GM21528 (cell line): ENCODE measurements around the gene MTFR1L.
"Not testable (repeated sequence)": the region's sequence is repeated elsewhere in the genome, so short reads cannot be mapped to it uniquely, and the experiment has no call there.

Experiments
- ATAC-seq: cut with Tn5 transposase; IDR thresholded peaks from one replicate; pipeline ENCODE4 v1.9.1; 2021; ENCODE audit warnings: mild to moderate bottlenecking, moderate library complexity; ENCODE audit not compliant: unreplicated experiment, low FRiP score

Gene MTFR1L

DNA sequence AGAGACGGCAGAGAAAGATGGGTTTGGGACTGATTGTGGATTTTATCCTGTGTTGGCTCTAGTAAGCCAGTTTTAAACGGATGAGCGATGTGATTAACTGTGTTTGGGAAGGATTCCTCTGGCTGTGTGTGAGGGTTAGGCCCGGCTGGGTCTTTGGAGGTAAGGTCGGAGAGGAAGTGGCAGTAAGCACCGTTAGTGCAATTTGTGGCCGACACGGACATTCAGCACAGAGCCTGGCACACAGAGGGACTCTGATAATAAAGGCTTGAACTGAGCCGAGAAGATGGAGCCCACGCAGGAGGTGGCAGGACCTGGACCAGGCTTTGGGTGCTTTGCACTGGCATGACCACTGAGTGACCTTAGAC lies 1.3 kb downstream of the MTFR1L start:
- ATAC-seq, result no peak

DNA sequence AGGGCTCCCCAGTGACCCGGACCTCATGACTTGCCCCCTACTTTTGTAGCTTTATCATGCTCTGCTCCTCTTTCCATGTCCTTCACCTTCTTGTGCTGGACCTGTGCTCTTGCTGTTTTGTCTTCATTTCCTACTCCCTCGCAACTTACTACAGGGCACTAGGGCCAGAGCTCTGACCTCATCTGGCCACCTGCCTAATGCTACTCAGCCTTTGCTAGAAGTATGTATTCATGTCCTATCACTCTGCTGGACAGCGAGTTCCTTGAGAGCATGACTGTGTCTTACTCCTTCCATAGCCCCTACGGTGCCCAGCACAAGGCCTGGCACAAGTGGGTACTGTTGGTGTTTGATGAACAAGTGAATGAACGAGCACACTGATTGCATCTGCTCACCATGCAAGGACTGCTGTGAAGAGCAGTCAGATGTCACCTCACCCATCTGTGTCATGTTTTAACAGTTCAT lies 1.9 kb downstream of the MTFR1L start:
- no peak for ATAC-seq

DNA sequence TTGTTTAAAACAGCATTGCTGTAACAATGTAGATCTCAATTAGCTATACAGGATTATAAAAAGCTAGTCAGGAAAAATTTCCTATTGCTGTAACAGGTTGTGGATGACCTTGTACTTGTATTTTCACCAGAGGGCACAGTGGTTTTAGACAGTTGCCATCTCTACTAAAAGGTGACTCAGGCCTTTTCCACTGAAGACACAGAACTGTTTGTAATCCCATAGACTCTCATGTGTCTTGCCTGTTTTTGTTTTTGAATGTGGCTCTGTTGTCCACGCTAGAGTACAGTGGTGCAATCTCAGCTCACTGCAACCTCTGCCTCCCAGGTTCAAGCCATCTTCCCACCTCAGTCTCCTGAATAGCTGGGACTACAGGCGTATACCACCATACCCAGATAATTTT lies 5.9 kb downstream of the MTFR1L start:
- no peak for ATAC-seq

DNA sequence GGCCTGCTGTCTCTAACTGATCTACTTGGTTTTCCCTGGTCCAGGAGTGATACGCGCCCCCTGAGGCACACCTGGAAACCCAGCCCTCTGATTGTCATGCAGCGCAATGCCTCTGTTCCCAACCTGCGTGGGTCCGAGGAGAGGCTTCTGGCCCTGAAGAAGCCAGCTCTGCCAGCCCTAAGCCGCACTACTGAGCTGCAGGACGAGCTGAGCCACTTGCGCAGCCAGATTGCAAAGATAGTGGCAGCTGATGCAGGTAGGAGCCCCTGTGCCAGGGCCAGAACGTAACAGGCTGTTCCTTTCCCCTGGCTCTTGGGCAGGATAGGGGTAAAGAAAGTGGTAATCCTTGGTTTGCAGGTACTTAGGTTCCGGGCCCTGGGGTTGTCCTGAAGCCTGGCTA lies 6.8 kb downstream of the MTFR1L start:
- ATAC-seq, result no peak

DNA sequence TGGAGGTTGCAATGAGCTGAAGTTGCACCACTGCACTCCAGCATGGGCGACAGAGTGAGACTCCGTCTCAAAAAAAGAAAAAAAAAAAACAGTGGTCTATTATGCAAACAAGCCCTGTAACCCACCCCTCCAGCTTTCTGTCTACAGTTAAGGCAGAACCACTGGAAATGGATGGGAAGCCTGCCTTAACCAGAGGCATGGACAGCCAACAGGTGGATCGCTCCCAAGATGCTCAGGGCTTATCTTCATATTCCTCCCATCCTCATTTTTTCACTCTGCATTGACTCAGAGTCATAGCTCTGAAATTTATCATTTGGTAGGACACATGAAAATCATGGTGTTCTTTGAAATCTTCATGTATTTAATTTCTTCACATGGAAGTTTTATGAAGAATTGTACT lies 8.7 kb downstream of the MTFR1L start:
- ATAC-seq, result no peak

DNA sequence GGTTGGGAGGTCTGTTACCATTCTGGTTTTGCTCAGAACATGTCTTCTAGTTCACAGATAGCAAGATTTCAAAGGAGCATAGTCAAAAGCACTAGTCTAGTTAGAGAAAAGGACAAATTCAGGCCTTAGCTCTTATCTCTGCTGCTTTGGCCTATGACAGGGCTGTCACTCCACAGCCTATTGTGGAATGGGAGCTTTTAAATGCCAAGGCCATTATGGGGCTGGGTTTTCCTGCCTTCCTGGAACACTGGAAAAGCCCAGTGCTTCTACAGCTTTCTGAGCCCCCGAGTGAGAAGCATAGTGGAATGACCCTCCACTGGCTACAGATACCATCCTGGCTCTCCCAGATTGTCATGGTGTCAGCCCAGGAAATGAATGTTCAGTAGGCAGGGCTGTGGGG lies 9.3 kb downstream of the MTFR1L start:
- ATAC-seq, result no peak

DNA sequence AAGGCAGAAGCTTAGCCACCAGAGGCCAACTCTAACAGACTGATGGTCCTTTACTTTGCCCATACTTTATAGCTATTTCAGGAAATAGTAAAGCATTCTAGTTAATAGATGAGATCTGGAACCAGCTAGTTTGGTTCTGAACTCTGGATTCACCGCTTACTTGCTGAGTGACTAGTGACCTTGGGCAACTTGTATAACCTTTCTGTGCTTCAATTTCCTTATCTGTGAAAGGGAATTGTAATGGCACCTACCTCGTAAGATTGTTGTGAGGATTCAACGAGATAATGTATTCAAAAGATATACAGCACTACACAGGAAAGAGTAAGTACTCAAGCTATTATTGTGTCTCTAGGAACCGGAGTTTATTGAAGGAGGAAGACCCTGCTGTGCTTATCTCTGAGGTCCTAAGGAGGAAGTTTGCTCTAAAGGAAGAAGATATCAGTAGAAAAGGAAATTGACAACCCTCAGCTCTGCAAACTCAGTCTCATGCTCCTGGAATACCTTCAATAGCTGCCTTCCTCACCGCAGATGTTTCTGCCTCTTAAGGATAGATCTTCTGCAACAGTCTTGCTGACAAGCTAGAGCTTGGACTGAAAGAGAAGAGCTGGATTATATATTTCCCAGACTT lies 11.9 kb downstream of the MTFR1L start:
- ATAC-seq, result no peak

DNA sequence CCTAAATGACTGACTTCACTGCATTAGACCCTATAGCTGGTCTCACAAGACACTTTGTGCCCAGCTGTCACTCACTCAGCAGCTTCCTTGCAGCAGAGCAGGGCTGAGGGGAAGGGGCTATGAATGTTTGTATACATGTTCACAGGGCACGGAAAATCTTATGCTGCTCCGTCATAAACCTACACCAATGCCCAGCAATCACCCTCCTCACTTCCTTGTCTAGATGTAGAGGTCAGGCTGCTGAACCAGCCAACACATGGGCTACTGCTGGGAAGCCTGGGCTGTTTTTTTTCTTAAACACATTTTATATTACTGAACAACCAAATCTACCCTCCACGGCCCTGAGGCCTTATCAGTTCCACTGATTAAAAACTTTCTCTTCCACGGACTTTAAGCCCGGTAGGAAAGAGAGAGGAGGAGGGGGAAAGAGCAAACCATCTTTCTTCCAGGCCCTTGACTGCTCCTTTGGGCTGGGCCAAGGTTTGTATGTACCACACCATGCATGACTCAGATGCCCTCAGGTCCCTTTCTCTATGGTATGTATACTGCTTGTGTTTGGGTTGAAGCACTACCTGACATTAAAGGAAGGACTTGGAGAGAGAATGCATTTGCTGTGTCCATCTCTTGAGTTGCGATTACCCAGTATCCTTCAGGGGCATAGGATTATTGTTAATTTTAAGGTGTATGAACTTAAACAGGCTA lies 12.7 kb downstream of the MTFR1L start:
- no peak for ATAC-seq

DNA sequence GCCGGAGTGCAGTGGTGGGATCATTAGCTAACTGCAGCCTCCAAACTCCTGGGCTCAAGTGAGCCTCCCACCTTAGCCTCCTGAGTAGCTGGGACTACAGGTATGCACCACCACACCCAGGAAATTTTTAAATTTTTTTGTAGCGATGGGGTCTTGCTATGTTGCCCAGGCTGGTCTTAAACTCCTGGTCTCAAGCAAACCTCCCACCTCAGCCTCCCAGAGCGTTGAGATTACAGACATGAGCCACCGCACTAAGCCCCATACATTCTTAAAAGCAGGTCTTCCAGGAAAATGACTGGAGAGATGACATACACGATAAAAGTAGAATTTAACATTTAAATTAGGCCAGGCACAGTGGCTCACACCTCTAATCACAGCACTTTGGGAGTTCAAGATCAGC lies 13.4 kb downstream of the MTFR1L start:
- no peak for ATAC-seq

DNA sequence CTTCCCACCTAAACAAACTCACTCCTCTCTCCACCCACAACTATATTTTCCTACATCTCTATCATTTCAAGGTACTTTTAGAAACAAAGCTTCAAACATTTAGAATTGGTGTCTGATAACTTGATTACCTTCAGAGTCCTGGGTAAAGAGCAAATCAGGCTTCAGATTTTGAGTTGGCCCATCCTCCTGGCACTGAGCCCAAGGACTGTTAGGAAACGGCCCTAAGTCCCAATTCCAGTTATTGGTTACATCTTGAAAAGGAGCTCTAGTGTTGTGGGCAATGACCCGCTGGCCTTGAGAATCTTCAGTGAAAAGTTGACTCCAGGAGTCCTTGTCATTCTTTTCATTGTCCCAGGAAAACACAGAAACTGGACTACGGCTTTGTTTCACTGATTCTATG lies 15.1 kb downstream of the MTFR1L start:
- no peak for ATAC-seq

DNA sequence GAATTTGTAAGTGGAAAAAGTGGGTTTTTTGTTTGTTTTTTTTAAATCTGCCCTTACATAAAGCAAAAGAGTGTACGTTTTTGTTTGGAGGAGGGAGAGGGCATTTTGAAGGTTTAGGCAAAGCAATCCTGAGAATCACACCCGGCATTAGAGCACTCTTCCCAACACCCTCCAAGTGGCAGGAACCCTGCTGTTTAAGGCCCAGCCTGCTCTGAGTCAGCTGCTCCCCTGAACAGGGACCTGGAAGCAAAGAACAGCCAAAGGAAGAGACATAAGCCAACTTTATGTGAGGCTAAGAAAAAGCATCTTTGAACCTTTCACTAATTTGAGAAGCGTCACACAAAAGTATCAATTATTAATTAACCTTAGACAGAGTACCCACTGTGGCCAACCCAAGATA lies 16.9 kb downstream of the MTFR1L start:
- no peak for ATAC-seq

DNA sequence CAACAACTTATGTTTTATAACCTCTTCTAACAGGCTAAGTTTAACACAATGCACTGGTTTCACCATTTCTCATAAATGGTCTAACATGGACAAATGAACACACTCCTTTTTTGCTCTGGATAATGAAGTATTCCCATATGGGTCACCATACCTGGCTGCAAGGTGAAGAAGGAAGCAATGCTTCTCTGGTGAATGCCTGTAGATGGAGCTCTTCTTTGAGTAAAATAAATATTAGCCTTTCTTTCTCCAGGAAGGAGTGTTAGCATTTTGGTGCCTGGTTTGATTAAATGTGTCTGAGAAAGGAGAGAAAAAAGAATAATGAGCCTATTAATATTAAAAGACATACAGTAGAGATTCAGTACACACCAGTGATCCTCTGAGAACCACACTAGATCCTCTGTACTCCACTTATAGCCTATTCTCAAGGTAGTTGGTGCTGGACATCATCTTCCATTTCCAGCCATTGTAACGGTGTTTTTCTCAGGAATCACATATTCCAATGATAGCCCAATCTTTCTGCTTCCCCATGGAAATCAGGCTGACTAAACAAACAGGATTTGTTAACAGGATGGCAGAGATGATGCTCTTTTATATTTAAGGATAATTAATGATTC lies 17.6 kb downstream of the MTFR1L start:
- no peak for ATAC-seq

DNA sequence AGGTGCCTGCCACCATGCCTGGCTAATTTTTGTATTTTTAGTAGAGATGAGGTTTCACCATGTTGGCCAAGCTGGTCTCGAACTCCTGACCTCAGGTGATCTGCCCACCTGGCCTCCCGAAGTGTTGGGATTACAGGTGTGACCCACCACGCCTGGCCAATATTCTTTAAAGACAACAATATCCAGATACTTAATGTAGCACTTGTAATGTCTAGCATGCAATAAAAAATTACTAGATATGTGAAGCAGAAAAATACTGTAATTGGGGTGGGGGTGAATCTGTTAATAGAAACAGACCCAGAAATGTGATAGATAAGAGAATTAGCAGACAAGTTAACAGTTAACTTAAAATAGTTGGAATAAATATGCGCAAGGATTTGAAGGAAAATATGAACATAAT lies 20.1 kb downstream of the MTFR1L start:
- not testable (repeated sequence) for ATAC-seq

DNA sequence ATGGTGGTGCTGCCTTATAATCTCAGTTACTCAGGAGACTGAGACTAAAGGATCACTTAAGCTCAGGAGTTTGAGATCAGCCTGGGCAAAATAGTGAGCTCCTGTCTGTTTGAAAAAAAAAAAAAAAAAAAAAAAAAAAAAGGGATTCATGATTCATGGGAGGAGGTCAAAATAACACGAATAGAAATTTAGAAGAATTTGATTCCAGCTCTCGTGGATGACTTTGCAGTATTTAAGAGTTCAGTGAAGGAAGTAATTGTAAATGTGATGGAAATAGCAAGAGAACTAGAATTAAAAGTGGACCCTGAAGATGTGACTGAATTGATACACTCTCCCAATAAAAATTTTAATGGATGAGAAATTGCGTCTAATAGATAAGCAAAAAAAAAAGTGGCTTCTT lies 23.7 kb downstream of the MTFR1L start:
- no peak for ATAC-seq

DNA sequence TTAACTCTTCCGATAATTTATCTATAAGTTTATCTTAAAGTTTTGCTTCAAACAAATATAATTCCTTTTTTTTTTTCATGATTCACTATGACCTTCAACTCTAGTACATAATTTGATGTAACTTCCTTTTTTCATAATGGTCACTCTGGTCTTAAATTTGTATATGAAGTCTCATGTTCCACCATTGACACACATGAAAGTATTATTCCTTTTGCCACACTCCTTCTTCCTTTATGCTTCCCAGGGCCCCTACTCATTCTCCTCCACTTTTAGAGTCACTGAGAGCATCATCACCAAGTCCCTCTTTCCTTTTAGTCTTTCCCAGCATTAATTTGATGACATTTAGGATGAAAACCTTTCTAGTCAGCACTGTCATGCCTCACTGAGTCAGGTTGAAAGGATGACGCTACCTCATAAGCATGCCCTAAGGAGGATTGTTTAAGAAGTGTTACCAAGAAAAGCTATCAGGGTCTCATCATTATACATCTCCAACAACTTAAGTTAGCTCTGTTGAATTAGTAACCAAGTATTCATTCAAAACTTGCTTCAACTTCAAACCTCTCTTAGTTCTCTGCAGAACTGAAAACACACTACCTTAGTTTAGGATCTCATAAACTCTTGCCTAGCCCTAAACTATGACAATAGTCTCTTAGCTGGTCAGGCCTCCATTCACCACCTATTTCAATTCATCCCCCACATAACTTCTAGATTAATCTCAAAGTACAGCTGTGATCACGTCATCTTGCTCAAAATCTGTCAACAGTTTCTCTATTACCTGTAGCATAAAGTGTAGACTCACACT lies 25.0 kb downstream of the MTFR1L start:
- ATAC-seq, result no peak

DNA sequence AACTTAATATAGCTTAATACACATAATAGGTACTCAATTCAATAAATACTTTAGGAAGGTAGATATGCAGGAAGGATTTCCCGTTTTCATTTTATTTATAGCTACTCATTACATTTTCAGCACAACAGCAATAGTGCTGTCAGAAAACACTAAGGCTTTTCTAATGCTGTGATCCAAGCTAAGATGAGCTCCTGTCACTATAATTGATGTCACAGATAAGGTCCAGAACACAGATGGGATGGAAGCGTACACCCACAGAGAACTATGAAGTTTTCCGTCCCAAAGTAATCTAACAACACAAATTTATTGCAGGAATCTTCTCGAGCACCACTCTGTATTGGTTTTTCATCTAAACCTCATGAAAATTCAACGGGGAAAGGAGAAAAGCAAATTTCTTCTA lies 25.9 kb downstream of the MTFR1L start:
- no peak for ATAC-seq

DNA sequence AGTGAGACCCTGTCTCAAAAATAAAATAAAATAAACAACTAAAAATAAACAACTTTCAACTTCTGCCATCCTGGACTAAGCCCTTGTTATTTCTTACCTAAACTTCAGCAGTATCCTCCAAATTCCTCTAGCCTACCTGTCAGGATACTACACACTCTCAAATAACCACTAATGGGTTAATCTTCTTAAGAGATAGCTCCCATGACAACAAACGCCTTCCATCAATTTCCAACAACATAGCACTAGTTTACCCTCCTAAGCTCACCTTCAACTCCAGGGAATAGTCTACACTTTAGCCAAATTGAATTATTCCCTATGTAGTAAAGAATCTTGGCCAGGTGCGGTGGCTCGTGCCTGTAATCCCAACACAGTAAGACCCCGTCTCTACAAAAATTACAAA lies 28.2 kb downstream of the MTFR1L start:
- ATAC-seq, result no peak

DNA sequence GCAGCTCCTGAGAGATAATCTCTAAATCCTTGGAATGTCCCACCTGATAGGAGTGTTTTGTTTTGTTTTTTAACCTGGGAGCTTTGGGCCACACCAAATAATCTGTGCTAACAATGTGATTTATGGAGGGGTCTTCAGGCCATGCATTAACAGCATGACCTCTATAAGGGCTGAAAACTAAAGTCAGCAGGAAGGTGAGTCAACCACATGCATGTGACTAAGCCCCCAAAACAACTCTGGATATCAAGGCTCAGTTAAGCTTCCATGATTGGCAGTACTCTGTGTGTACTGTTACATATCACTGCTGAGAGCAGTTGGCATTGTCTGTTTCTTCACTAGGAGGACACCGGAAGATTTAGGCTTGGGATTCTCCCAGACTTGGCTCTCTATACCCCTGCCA lies 28.8 kb downstream of the MTFR1L start:
- ATAC-seq, result no peak

DNA sequence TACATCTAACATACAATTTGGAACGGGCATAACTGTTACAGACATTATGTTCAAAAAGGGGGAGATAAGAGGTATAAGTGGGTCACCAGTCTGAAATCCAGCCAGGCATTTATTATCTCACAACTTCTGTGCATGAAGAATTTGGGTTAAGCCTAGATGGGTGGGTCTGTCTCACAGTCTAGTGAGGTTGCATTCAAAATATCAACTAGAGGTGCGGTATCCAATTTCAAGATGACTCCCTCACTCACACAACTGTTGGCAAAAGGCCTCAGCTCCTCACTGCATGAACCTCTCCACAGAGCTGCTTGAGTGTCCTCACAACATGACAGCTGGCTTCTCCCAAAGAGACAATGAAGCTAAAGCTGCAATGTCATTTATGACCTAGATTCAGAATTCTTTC lies 34.8 kb downstream of the MTFR1L start:
- ATAC-seq, result no peak

DNA sequence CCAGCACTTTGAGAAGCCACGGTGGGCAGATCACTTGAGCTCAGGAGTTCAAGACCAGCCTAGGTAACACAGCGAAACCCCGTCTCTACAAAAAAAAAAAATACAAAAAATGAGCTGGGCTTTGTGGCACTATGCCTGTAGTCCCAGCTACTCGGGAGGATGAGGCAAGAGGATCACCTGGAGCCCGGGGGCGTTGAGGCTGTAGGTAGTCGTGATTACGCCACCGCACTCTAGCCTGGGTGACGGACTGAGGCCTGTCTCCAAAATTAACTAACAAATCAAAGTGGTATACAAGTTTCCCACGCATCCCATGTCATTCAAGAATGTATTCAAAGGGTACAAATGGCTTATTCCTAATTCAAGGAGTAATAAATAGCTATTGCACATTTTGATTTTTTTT lies 37.1 kb downstream of the MTFR1L start:
- no peak for ATAC-seq

DNA sequence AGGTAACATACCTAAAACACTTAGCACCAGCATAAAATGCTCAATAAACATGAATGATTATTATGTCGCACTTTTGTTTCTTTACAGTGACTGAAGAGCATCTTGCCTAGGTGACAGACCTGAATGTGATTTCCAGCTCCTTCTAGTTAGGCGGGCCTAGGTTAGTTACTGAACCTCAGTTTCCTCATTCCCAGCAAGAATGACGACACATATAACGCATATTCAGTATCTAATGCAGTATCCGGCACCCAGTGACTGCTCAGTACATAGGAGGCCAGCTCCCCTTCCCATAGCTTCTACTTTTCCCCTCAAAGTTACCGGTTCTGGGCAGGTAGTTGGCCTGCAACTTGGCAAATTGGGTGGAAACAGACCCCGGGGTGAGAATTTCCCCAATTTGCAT lies 38.7 kb downstream of the MTFR1L start:
- ATAC-seq, result no peak
